Gastroesophageal sphincter (tissue), 3 donors: ENCODE results near the gene SLC9A2.

Source experiments
- EP300 ChIP-seq: sonication (generic); formaldehyde crosslinking; IDR thresholded peaks from one replicate; pipeline ENCODE4 v1.6.1; 2017; ENCODE audit warnings: antibody characterized with exemption, mild to moderate bottlenecking
- POLR2A ChIP-seq, 2 donors: fragments of 450-650 bp; IDR thresholded peaks; one replicate each; pipeline ENCODE4 v1.6.1; 2017; ENCODE audit warnings: antibody characterized with exemption in 2 of 2, mild to moderate bottlenecking in 2 of 2, moderate library complexity in 1 of 2
- POLR2AphosphoS5 ChIP-seq: sonication (generic); formaldehyde crosslinking; IDR thresholded peaks from one replicate; pipeline ENCODE4 v1.6.1; 2017; ENCODE audit warnings: antibody characterized with exemption
- TF ChIP-seq, protein P1 (sequence below), 4 experiments: fragments of 200-600 bp in 2 of 4; fragments of 450-650 bp in 2 of 4; sonication (generic) in 1 of 4; IDR thresholded peaks; one replicate each; pipeline ENCODE4 v1.5.1; 2017 to 2019; ENCODE audit warnings: antibody characterized with exemption in 4 of 4, mild to moderate bottlenecking in 2 of 4, moderate library complexity in 2 of 4

DNA sequence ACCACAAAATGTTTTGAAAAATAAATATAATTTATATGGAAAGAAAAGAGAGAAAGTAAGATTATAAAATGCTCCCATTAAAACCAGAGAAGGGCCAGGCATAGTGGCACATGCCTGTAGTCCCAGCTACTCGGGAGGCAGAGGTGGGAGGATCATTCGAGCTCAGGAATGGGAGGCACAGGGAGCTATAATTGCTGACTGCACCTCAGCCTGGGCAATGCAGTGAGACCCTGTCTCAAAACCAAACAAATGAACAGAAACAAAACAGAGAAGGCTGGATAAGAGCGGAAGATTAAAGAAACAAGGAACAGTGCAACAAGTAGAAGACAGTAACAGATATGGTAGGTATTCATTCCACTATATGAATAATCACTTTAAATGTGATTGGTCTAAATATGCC is 123.9 kb downstream of the SLC9A2 start:
- TF ChIP-seq POLR2A (IDR thresholded peaks at IDR 0.05) (no peak), POLR2AphosphoS5 (no peak), EP300 (no peak)
- TF ChIP-seq, protein P1, sequence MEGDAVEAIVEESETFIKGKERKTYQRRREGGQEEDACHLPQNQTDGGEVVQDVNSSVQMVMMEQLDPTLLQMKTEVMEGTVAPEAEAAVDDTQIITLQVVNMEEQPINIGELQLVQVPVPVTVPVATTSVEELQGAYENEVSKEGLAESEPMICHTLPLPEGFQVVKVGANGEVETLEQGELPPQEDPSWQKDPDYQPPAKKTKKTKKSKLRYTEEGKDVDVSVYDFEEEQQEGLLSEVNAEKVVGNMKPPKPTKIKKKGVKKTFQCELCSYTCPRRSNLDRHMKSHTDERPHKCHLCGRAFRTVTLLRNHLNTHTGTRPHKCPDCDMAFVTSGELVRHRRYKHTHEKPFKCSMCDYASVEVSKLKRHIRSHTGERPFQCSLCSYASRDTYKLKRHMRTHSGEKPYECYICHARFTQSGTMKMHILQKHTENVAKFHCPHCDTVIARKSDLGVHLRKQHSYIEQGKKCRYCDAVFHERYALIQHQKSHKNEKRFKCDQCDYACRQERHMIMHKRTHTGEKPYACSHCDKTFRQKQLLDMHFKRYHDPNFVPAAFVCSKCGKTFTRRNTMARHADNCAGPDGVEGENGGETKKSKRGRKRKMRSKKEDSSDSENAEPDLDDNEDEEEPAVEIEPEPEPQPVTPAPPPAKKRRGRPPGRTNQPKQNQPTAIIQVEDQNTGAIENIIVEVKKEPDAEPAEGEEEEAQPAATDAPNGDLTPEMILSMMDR (IDR thresholded peaks at IDR 0.05) = no peak
